Measurements from ENCODE around the gene NPY5R. TPM values are rescaled to one million over a fixed set of nuclear protein-coding genes. Genes with fewer than 3 reads are reported as not detected.

NPY5R gene
- total RNA-seq, 1 experiment from 2014 or later: not detected

- Histone ChIP-seq H3K36me3 (ENCODE audit: control insufficient read depth in 1 of 2, insufficient read depth in 2 of 2, low read length in 2 of 2) (no peaks in the 10 kb centered on the region), H3K4me2 (ENCODE audit: low read length) (no peak overlapping the region)
Measured at GRCh38 chr4:163330916-163331628, 12.6 kb upstream of the NPY5R start.

More at GRCh38 chr4:163330916-163331628, 12.6 kb upstream of the NPY5R start:
- CTCF ChIA-PET: no interaction called here
- Histone ChIP-seq H3K4me1 (ENCODE audit: control insufficient read depth in 1 of 2, insufficient read depth in 2 of 2, low read length in 2 of 2) (no peaks in the 10 kb centered on the region; a peak in 1 of 4 replicates), H3K9me3 (ENCODE audit: control insufficient read depth in 1 of 2, insufficient read depth in 1 of 2, low read depth in 1 of 2, low read length in 2 of 2) (no peaks in the 10 kb centered on the region), H3K79me2 (ENCODE audit: insufficient read depth, low read length) (no peaks in the 10 kb centered on the region), H2AFZ (ENCODE audit: low read depth, low read length, poor library complexity, severe bottlenecking) (no peak overlapping the region), H3K4me3 (replicated peaks in 1 of 2; ENCODE audit: low read depth in 1 of 2, low read length in 2 of 2) (no peak overlapping the region), H3K9ac (ENCODE audit: low read length) (no peak overlapping the region), H3K9me2 (ENCODE audit: insufficient read depth) (no peaks in the 10 kb centered on the region), H3K27me3 (ENCODE audit: insufficient read depth, low read length) (no peaks in the 10 kb centered on the region), H4K20me1 (ENCODE audit: insufficient read depth) (no peaks in the 10 kb centered on the region), H3K27ac (ENCODE audit: low read depth, low read length) (no peak overlapping the region)
- RAD21 ChIA-PET (ENCODE audit: low non-redundant PET in 1 of 2, low total read pairs in 2 of 2, uncharacterized antibody in 2 of 2, unreplicated experiment in 2 of 2): no interaction called here
- intact Hi-C loops (cut with micrococcal nuclease): loop anchor here (5.0 kb wide), 1 partner anchor 834 kb away; no protein-coding TSS in a partner anchor
- no peak for ATAC-seq
- POLR2A ChIA-PET: no interaction called here
- TF ChIP-seq POLR2AphosphoS5 (IDR thresholded peaks at IDR 0.05; ENCODE audit: low read depth, low read length) (no peak), ZFX (IDR thresholded peaks at IDR 0.05) (no peak), CTCF (IDR thresholded peaks at IDR 0.05 in 2 of 3, conservative IDR thresholded peaks at IDR 0.05 in 1 of 3; ENCODE audit: borderline replicate concordance in 1 of 3, insufficient read depth in 1 of 3, low read depth in 2 of 3, low read length in 2 of 3) (no peak), CEBPB (IDR thresholded peaks at IDR 0.05; ENCODE audit: low read depth) (no peak), ZNF274 (IDR thresholded peaks at IDR 0.05; ENCODE audit: low read depth, low read length) (no peak)
- TF ChIP-seq, protein P1, sequence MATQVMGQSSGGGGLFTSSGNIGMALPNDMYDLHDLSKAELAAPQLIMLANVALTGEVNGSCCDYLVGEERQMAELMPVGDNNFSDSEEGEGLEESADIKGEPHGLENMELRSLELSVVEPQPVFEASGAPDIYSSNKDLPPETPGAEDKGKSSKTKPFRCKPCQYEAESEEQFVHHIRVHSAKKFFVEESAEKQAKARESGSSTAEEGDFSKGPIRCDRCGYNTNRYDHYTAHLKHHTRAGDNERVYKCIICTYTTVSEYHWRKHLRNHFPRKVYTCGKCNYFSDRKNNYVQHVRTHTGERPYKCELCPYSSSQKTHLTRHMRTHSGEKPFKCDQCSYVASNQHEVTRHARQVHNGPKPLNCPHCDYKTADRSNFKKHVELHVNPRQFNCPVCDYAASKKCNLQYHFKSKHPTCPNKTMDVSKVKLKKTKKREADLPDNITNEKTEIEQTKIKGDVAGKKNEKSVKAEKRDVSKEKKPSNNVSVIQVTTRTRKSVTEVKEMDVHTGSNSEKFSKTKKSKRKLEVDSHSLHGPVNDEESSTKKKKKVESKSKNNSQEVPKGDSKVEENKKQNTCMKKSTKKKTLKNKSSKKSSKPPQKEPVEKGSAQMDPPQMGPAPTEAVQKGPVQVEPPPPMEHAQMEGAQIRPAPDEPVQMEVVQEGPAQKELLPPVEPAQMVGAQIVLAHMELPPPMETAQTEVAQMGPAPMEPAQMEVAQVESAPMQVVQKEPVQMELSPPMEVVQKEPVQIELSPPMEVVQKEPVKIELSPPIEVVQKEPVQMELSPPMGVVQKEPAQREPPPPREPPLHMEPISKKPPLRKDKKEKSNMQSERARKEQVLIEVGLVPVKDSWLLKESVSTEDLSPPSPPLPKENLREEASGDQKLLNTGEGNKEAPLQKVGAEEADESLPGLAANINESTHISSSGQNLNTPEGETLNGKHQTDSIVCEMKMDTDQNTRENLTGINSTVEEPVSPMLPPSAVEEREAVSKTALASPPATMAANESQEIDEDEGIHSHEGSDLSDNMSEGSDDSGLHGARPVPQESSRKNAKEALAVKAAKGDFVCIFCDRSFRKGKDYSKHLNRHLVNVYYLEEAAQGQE (IDR thresholded peaks at IDR 0.05; ENCODE audit: low read depth): no peak
- BruUV-seq (replicated peaks): no TSS peak
- no peak for DNase-seq (ENCODE audit: low read depth, low spot score)

All from HCT116 (cell line).